ENCODE results near the gene ARPC2.

The ARPC2 gene

GRCh38 chr2:218253232-218253625 lies 36.2 kb downstream of the ARPC2 start:
- no peak for DNase-seq (ENCODE audit: low spot score)

- peak; percentile 42 for DNase-seq (ENCODE audit: low spot score)
These were observed 38.5 kb downstream of the ARPC2 start for GRCh38 chr2:218255446-218255845.

- DNase-seq (ENCODE audit: low spot score), result no peak
These were observed 39.8 kb downstream of the ARPC2 start for GRCh38 chr2:218256612-218257350.

- peak; percentile 45 for DNase-seq (ENCODE audit: low spot score)
These were observed 40.5 kb downstream of the ARPC2 start for GRCh38 chr2:218257390-218257981.

GRCh38 chr2:218259099-218259961 lies 42.3 kb downstream of the ARPC2 start:
- DNase-seq (ENCODE audit: low spot score), result peak; percentile 56

GRCh38 chr2:218260166-218260565 lies 43.2 kb downstream of the ARPC2 start:
- DNase-seq (ENCODE audit: low spot score), result no peak

GRCh38 chr2:218260742-218261422 lies 43.9 kb downstream of the ARPC2 start, which contains the start of gene GPBAR1:
Gene GPBAR1, plus strand, starts transcription at chr2:218261015. Its CDS starts 1,710 bp downstream, at chr2:218262725.
- peak; percentile 69 for DNase-seq (ENCODE audit: low spot score)

- peak; percentile 33 for DNase-seq (ENCODE audit: low spot score)
These were observed 44.6 kb downstream of the ARPC2 start for GRCh38 chr2:218261423-218262236.

GRCh38 chr2:218262237-218262600 lies 45.2 kb downstream of the ARPC2 start:
- DNase-seq (ENCODE audit: low spot score), result no peak

GRCh38 chr2:218262631-218263586 lies 45.9 kb downstream of the ARPC2 start:
- DNase-seq (ENCODE audit: low spot score), result no peak

GRCh38 chr2:218263817-218264641 lies 47.0 kb downstream of the ARPC2 start:
- DNase-seq (ENCODE audit: low spot score), result no peak

- DNase-seq (ENCODE audit: low spot score), result no peak
These were observed 48.0 kb downstream of the ARPC2 start for GRCh38 chr2:218264773-218265561.

GRCh38 chr2:218265626-218266025 lies 48.6 kb downstream of the ARPC2 start:
- DNase-seq (ENCODE audit: low spot score), result no peak

- no peak for DNase-seq (ENCODE audit: low spot score)
These were observed 49.5 kb downstream of the ARPC2 start for GRCh38 chr2:218266316-218266979.

GRCh38 chr2:218267259-218267658 lies 50.3 kb downstream of the ARPC2 start:
- no peak for DNase-seq (ENCODE audit: low spot score)

- DNase-seq (ENCODE audit: low spot score), result peak; percentile 99
These were observed 53.1 kb downstream of the ARPC2 start, which contains the start of the genes AAMP and PNKD for GRCh38 chr2:218269900-218270720. Gene AAMP, minus strand, starts transcription at chr2:218270137. Its CDS starts 51 bp downstream, at chr2:218270086. Gene PNKD, plus strand, starts transcription at chr2:218270519. Its CDS starts 17 bp downstream, at chr2:218270536.
